LNCAP (cell line): ENCODE data around the gene HOXD3.

Experiments
- TF ChIP-seq, protein P1 (sequence below): fragments of 450-650 bp; IDR thresholded peaks from 2 replicates; pipeline ENCODE4 v1.5.1; 2017; ENCODE audit warnings: mild to moderate bottlenecking

The HOXD3 gene

DNA sequence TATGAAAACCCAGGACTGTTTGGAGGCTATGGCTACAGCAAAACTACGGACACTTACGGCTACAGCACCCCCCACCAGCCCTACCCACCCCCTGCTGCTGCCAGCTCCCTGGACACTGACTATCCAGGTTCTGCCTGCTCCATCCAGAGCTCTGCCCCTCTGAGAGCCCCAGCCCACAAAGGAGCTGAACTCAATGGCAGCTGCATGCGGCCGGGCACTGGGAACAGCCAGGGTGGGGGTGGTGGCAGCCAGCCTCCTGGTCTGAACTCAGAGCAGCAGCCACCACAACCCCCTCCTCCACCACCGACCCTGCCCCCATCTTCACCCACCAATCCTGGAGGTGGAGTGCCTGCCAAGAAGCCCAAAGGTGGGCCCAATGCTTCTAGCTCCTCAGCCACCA lies 12.1 kb downstream of the HOXD3 start:
- TF ChIP-seq, protein P1, sequence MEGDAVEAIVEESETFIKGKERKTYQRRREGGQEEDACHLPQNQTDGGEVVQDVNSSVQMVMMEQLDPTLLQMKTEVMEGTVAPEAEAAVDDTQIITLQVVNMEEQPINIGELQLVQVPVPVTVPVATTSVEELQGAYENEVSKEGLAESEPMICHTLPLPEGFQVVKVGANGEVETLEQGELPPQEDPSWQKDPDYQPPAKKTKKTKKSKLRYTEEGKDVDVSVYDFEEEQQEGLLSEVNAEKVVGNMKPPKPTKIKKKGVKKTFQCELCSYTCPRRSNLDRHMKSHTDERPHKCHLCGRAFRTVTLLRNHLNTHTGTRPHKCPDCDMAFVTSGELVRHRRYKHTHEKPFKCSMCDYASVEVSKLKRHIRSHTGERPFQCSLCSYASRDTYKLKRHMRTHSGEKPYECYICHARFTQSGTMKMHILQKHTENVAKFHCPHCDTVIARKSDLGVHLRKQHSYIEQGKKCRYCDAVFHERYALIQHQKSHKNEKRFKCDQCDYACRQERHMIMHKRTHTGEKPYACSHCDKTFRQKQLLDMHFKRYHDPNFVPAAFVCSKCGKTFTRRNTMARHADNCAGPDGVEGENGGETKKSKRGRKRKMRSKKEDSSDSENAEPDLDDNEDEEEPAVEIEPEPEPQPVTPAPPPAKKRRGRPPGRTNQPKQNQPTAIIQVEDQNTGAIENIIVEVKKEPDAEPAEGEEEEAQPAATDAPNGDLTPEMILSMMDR, result no peak

GRCh38 chr2:176169711-176170110 lies 12.6 kb downstream of the HOXD3 start:
- TF ChIP-seq, protein P1, result no peak

DNA sequence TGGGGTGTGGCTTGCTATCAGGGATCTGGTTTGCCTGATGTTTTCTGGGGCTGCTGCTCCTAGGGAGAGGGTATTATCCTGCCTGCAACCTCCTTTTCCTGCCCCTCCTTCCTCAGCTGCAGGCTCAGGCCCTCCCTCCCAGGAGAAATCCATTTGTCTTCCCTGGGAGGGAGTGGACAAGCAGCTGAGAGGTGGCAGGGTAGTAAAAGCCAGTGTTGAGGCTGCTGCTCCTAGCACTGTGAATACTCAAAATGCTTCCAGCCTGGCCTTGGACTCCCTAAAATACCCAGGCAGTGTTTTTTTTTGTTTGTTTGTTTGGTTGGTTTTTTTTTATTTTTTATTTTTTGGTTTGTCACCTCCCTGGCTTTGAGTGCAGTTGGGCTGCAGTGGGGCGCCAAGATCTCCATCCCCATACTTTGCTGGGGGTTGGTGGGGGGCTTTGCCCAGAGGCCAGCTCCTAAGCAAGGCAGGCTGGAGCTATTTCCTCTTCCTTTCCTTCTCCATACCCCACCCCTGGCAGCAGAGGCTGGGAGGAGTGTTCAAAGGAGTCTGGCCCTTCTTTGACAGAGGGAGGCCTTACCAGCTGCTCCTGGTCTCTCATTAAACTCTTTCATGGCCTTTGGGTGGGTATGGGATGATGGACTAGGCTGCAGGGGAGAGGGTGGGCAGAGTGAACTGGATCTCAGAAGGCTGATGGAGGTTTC lies 13.6 kb downstream of the HOXD3 start:
- TF ChIP-seq, protein P1, result no peak

DNA sequence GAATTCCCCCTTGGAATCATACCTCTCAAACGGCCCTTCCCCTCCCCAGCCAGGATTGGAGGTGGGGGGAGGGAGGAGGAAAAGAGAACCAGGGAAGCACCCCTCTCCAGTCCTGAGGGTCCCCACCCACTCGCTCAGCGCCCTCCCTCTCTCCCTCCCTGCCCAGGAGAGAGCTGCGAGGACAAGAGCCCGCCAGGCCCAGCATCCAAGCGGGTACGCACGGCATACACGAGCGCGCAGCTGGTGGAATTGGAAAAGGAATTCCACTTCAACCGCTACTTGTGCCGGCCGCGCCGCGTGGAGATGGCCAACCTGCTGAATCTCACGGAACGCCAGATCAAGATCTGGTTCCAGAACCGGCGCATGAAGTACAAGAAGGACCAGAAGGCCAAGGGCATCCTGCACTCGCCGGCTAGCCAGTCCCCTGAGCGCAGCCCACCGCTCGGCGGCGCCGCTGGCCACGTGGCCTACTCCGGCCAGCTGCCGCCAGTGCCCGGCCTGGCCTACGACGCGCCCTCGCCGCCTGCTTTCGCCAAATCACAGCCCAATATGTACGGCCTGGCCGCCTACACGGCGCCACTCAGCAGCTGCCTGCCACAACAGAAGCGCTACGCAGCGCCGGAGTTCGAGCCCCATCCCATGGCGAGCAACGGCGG lies 14.4 kb downstream of the HOXD3 start:
- TF ChIP-seq, protein P1, result no peak

GRCh38 chr2:176172007-176172894 lies 15.1 kb downstream of the HOXD3 start:
- TF ChIP-seq, protein P1, result no peak

- TF ChIP-seq, protein P1, result no peak
These were observed 15.9 kb downstream of the HOXD3 start for GRCh38 chr2:176172895-176173566.
